Measurements from ENCODE around the gene GBP6.
A peak's percentile ranks its signal among the peaks of the same experiment; 100 is the strongest.
"Not testable (repeated sequence)": the region's sequence is repeated elsewhere in the genome, so short reads cannot be mapped to it uniquely, and the experiment has no call there.

Gene GBP6, protein sequence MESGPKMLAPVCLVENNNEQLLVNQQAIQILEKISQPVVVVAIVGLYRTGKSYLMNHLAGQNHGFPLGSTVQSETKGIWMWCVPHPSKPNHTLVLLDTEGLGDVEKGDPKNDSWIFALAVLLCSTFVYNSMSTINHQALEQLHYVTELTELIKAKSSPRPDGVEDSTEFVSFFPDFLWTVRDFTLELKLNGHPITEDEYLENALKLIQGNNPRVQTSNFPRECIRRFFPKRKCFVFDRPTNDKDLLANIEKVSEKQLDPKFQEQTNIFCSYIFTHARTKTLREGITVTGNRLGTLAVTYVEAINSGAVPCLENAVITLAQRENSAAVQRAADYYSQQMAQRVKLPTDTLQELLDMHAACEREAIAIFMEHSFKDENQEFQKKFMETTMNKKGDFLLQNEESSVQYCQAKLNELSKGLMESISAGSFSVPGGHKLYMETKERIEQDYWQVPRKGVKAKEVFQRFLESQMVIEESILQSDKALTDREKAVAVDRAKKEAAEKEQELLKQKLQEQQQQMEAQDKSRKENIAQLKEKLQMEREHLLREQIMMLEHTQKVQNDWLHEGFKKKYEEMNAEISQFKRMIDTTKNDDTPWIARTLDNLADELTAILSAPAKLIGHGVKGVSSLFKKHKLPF

DNA sequence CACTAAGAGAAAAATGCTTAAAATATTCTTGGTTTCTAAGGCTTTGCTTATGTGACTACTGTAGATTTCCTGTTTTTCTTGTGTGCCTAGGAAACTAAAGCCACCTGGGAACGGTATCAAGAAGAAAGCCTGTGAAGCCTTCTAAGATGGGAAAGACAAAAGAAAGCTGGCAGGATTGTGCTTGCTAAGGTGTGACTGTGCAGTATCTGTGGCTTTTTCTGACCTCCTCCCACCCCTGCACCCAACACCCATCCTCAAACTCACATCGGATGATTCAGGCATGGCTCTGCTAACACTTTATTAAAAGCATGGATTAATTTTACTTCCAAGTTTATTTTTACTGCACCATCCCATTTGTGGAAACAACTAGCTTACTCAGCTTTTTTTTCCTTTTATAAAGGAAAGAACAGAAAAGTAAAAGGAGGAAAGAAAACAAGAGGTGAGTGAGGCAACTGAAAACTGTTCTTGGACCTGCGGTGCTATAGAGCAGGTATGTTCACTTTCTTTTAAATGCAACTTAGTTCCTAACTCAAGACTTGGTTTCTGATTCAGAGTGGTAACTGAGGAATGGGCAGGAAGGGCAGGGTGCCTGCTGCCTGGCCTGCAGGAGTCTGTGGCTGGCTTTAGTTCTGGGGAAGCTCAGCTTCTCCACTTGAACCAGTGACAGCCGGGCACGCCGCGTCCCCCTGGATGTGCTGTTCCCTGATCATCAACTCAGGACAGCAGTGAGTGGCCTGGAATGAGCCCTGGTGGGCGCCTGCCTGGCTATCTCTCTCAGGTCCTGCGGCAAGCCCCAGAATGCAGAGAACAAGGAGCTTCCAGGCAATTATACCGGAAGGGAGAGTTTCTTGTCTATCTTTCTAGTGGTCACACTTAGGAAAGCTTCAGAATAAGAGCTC, at the start of gene GBP6:
Gene GBP6 (plus strand): TSS at position 422 of the 899 bp plus-strand sequence. CDS start 4,493 bp downstream, outside the sequence.
- FAIRE-seq = no peak

DNA sequence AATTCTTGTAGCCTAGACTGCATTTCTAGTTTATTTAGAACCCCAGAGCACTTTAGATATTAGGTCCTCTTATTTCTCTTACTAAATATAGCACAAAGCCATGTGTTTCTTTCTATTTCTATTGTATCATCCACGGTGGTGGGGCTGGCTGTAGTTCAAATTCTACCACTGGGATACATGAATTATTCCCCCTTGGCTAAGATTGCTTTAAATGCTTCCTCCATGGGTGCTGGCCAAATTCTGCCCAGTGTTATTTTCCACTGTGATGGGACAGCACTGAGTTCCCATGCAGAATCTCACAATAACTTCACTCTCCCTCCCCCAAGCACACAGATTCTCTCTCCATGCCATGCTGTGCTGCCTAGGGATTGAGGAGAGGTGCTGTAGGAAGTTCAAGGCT, 41.5 kb upstream of the GBP6 start:
- FAIRE-seq = no peak

DNA sequence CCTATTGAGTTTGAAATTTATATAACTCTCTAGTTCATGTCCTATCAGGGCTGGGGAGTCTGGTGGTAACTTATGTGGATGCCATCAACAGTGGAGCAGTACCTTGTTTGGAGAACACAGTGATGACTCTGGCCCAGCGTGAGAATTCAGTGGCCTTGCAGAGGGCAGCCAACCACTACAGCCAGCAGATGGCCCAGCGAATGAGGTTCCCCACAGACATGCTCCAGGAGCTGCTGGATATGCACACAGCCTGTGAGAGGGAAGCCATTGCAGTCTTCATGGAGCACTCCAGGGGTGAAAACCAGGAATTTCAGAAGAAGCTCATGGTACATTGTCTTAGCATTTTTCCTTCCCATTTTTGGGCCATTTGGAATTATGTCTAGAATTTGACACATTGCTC, 32.0 kb upstream of the GBP6 start:
- FAIRE-seq = no peak

DNA sequence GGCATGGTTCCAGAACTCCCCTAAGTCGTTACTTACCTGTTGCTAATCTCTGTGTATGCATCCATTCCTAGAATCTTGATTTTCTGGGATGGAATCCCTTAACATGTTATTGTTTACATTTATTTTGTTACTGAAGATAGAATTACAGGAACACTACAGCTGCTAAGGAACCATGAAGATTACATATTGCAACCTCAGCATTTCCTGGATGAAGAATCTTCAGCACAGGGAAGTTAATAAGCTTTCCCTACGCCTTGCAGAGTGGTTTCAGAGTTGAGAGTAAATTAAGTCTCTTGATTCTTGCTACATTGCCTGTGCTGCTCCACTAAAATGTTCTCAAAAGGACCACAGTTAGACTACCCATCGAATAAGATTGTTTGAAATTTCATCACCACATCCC, 31.4 kb upstream of the GBP6 start:
- no peak for FAIRE-seq

DNA sequence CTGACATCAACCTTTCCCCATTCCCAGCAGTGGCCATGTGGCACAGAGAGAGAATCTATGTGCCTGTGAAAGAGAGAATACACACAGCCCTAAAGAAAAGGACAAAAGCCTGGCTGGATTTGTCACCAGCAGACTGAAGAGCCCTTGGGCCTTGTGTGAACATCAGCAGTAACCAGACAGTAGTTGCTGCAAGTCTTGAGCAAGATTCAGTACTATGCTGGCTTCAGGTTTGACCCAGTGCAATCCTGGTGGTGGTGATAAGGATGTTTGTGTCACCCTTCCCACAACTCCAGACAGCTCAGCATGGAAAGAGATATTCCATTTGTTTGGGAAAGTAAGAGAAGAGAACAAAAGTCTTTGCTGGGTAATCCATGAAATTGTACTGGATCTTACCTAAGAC, 28.4 kb upstream of the GBP6 start:
- FAIRE-seq = no peak

DNA sequence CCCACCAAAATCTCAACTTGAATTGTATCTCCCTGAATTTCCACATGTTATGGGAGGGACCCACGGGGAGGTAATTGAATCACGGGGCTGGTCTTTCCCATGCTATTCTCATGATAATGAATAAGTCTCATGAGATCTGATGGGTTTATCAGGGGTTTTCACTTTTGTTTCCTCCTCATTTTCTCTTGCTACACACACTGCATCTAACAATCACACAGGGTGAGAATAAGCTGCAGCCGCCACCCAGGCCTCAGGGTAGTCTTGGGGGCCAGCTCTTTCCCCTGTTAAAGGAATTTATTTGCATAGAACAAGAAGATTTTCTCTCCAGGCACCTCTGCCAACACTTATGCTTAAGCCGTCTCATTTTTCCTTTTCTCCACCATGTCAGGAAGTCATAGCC, 26.0 kb upstream of the GBP6 start:
- no peak for FAIRE-seq

DNA sequence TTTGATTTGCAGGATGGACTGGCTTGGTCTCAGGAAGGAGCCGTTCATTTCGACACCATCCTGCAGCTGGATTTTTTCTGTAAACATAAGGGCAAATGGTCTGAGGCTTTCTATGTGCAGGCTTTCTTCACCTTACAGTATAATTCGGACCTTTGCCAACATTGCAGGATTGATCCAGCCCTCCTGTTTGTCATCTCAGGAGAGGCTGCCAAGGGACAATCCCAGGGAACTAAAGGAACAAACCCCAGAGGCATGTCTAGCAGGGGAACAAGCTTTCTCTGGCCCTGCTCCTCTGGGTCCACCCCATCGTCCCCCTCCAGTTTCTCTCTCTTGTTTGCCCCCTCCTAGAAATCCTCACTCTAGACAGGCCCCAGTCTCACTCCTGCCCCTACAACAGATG, 24.8 kb upstream of the GBP6 start:
- FAIRE-seq = no peak

DNA sequence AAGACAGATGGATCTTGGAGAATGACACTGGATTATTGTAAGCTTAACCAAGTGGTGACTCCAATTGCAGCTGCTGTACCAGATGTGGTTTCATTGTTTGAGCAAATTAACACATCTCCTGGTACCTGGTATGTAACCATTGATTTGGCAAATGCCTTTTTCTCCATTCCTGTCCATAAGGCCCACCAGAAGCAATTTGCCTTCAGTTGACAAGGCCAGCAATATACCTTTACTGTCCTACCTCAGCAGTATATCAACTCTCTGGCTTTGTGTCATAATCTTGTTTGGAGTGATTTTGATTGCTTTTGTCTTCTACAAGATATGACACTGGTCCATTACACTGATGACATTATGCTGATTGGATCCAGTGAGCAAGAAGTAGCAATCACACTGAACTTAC, 18.4 kb upstream of the GBP6 start:
- not testable (repeated sequence) for FAIRE-seq

DNA sequence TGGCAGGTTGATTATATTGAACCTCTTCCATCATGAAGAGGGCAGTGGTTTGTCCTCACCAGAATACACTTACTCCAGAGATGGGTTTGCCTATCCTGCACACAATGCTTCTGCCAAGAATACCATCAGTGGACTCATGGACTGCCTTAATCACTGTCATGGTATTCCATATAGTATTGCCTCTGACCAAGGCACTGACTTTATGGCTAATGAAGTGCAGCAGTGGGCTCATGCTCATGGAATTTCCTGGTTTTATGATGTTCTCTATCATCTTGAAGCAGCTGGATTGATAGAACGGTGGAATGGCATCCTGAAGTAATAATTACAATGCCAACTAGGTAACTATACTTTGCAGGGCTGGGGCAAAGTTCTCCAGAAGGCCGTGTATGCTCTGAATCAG, 16.6 kb upstream of the GBP6 start:
- no peak for FAIRE-seq

DNA sequence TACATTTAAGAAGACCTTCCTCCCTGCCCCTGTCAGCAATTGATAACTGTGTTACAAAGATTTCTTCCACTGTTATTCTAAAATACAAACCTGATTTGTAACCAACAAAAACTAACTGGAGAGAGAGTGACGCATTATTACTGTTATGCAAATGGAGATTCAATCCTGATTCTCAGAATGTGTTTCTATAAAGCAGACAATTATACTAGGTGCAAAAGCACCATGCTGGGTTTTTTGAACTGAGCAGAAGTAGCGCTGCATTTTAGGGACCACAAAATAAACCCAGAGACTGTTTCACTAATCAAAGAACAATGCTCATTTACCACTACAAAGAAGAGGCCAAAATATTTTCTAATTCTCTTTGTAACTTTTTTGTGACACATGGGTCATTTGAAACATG, 13.6 kb upstream of the GBP6 start:
- no peak for FAIRE-seq

DNA sequence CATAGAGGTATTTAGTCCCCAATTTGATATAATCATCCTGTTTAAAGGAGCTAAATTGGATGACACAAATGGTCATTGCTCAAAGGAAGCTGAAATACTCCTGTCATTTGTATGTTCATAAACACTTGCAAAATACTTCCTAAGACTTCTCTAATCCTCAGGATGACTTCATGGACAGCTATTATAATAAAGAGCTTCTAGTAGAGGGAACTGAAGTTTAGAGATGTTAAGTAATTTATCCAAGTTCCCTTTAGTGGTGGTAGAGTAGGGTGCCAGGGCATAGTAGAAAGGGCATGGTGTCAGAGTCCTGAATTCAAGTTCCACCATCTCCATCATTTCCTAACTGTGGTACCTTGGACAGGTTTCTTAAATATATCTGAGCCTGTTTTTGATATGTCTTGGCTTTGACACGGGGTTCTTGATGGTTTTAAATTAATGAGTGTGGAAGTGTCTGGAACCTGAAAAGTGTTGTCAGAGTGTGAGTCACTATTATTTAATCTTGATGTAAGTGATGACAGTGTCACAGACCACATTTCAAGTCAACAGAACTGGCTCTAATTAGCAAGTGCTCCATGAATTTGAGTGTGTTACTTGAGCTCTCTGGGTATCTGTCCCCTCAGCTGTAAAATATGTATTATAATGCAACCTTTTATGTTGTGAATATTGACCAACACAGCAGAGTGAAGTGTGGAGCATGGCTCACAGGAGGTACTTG, 12.1 kb upstream of the GBP6 start:
- no peak for FAIRE-seq

DNA sequence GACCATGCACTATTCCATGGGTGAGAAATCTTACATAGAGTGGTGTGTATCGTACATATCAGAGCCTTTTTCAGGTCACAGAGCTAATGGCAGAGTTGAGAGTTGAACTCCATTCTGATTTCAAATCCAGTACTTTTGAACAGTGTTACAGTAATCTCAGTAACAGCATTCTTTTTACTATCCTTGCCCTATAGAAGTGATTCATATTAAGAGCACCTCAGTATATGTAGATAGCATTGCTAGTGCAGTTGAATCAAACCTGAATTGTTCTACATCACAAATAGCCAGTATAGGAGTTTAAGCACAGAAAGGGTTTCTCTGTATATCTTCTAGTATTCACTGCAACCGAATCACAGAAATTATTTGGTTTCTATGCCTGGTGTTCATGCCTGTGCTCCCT, 11.4 kb upstream of the GBP6 start:
- no peak for FAIRE-seq

DNA sequence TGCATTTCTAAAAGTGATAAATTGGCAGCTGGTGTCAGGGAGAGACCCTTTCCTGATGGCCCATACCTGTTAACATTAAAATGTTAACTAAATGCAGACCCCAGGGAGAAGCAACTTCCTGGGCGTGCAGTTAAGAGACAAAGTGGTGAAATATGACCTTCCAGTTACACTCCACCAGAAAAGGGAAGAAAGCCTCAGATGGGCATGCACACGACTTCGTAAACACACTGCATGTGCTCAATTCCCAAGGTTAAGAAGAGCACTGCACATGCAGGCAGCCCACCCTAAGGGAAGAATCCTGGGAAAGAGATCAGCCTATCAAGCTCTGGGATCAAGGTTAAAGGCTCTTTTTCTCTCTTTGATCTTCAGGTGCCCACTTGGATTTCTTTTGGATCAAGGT, 9.7 kb upstream of the GBP6 start:
- FAIRE-seq = no peak

DNA sequence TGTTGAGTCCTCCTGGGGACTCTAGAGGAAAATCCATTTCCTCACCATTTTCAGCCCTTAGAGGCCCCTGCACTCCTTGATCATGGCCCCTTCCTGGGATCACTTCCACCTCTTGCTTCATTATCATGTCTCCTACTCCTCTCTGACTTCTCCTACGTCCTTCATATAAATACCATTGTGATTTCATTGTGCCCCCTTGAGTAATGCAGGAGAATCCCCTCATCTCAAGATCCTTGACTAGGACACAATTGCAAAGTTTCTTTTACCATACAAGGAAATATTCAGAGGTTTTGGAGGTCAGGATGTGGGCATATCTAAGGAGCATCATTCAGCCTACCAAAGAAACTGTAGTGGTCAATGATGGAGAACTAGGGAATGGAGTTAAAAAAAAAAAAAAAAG, 8.8 kb upstream of the GBP6 start:
- no peak for FAIRE-seq

DNA sequence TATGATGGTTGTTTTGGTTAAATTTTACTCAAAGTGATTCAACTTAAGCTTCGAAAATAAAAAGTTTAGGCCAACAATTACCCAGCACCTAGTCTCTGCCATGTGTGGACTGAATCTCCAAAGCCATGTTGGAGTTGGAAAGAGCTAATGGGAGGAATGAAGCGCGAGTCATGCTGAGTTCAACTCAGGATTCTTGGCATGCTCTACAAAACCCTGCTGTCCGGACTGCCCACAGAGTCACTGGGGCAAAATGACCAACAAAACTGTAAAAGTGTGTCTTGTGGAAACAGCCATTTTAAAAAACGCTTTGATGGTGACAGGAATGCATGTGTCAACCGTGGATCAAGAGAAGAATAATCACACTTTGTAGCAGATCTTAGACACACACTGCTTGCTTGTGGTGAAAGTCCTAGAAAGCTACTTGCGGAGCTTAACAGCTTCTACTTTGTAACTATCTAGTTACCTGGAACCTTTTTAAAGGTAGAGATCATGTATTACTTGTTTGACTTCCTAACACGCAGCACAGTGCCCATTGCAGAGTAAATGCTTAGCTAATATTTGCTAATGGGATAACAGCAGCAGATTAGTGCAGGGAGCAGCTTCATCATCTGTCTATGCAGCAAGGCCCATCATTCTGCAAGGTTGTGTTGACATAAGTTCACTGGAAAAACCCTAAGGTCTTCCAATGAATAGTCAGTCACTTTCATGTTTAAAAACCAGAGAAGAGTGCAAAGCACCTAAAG, 7.0 kb upstream of the GBP6 start:
- no peak for FAIRE-seq

DNA sequence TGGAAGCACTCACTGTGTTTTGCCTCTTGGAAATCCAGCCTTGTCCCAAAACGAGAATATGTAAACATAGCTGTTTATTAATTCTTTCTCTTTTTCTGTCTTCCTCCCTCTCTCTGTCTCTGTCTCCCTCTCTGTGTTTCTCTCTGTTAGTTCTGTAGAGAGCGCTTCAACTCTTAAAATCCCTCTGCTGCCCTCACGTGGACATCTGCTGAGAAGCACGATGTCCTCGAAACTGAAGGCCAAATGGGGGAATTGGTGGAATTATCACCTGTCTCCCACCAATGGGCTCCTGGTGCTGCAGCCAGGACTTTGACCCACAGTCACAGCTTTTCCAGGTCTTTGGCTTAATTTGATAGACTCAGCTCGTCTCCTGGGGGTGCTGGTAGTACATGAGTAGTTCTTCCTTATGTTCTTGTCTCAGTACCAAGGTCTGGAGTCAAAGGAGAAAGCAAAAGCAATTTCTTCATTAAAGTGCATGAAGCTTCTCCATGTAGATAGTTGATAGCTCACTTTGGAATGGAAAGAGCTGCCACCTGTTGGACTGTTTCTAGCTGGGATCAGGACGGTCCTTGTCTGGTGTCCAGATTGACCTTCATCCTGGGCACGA, 5.5 kb upstream of the GBP6 start:
- FAIRE-seq = peak; percentile 22

DNA sequence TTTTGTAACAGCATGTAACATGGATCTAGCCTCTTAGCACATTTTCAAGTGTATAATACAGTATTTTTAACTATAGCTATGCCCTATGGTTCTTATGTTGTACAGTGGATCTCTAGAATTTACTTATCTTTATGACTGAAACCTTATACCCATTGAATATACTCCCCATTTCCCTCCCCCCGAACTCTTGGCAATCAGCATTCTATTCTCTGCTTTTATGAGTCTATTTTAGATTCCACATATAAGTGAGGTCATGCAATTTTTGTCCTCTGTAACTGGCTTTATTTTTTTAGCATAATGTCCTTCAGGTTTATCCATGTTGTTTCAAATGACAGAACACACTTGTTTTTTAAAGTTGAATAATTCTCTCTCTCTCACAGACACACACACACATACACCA, 3.1 kb upstream of the GBP6 start:
- FAIRE-seq = no peak

DNA sequence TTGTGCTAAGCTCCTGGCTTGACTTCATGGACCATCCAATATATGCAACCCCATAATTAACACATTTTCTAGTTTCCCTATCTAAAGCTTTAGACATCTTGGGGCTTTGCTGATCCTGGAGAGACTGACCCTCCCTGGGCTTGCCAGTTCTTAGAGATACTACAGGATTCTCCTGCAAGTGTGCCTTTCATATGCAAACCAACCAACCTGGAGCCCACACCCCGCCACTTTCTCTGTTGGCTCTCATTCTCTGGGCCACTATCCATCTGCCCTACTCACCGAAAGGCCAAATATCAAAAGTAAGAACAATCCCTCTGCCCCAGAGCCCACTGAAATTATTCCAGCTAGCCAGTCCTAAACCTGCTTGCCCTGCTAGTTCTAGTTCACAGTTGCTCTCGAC, 2.2 kb upstream of the GBP6 start:
- no peak for FAIRE-seq

DNA sequence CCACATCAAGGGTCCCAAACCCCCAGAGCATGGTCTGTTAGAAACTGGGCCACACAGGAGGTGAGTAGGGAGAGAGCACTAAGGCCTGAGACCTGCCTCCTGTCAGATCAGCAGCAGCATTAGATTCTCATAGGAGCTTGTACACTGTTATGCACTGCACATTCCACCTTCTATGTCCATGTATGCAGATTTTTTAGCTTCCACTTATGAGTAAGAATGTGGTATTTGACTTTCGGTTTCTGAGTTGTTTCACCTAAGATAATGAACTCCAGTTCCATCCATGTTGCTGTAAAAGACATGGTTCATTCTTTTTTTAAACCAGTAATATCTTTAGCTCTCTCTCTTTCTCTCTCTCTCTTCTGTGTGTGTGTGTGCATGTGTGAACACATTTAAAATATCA, 663 bp upstream of the GBP6 start:
- FAIRE-seq = no peak

DNA sequence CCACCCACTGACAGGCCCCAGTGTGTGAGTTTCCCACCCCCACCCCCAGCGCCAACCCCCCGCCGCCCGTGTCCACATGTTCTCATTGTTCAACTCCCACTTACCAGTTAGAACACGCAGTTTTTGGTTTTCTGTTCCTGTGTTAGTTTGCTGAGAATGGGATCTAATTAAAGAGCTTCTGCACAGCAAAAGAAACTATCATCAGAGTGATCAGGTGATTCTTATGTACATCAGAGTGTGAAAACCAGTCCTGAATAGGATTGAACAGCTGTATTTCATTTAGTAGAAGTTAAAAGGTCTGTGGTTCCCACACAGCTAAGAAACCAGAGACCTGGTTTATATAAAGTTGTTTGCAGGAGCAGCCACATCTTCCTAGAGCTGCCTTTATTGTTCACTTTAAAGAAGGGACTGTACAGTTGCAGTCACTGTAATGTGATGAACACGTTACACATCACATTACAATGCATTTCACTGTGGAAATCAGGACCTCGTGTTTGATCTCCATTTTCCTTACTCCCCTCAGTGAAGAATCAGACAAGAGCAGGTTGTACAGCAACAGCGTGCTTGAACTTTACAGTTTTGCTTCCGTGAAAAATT, 1.2 kb downstream of the GBP6 start:
- no peak for FAIRE-seq

DNA sequence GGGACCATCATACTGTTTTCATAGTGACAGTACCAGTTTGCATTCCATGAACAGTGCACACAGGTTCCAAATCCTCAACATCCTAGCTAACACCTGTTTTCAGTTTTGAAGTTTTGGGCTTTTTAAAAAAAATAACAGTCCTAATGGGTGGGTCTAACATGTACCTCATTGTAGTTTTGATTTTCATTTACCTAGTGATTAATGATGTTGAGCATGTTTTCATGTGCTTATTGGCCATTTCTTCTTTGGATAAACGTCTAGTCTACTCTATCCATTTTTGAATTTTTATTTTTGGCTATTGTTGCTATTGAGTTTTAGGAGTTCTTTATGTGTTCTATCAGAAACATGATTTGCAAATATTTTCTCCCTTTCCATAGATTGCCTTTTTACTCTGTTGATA, 3.4 kb downstream of the GBP6 start:
- FAIRE-seq = no peak

All from TTC549 (cell line).